GM19240 (cell line): ENCODE measurements around the gene FBXW8.

Experiments
- DNase-seq: peaks from one replicate; pipeline ENCODE4 v3.0.0; 2011; ENCODE audit warnings: low spot score; ENCODE audit not compliant: insufficient read length

FBXW8 gene

GRCh38 chr12:116990971-116991966 lies 80.5 kb downstream of the FBXW8 start:
- DNase-seq, result no peak

GRCh38 chr12:116996093-116996492 lies 85.3 kb downstream of the FBXW8 start:
- no peak for DNase-seq

GRCh38 chr12:116996621-116997020 lies 85.9 kb downstream of the FBXW8 start:
- DNase-seq, result no peak

- DNase-seq, result no peak
These were observed 88.3 kb downstream of the FBXW8 start for GRCh38 chr12:116999066-116999465.

GRCh38 chr12:117000316-117000715 lies 89.6 kb downstream of the FBXW8 start:
- no peak for DNase-seq

- DNase-seq, result no peak
These were observed 91.5 kb downstream of the FBXW8 start for GRCh38 chr12:117002051-117002817.

GRCh38 chr12:117003883-117004404 lies 93.2 kb downstream of the FBXW8 start:
- DNase-seq, result no peak

GRCh38 chr12:117005417-117006046 lies 94.8 kb downstream of the FBXW8 start:
- no peak for DNase-seq

- no peak for DNase-seq
These were observed 95.6 kb downstream of the FBXW8 start for GRCh38 chr12:117006333-117006732.

GRCh38 chr12:117007577-117007976 lies 96.8 kb downstream of the FBXW8 start:
- DNase-seq, result no peak

- DNase-seq, result no peak
These were observed 99.0 kb downstream of the FBXW8 start for GRCh38 chr12:117009759-117010158.

GRCh38 chr12:117010693-117011451 lies 100.1 kb downstream of the FBXW8 start:
- no peak for DNase-seq

- DNase-seq, result no peak
These were observed 101.4 kb downstream of the FBXW8 start for GRCh38 chr12:117011988-117012805.

- no peak for DNase-seq
These were observed 103.0 kb downstream of the FBXW8 start for GRCh38 chr12:117013726-117014125.

- DNase-seq, result no peak
These were observed 103.7 kb downstream of the FBXW8 start for GRCh38 chr12:117014342-117014887.

- DNase-seq, result no peak
These were observed 105.1 kb downstream of the FBXW8 start for GRCh38 chr12:117015811-117016210.

- no peak for DNase-seq
These were observed 107.1 kb downstream of the FBXW8 start for GRCh38 chr12:117017807-117018206.

- no peak for DNase-seq
These were observed 107.5 kb downstream of the FBXW8 start for GRCh38 chr12:117018276-117018675.

GRCh38 chr12:117018685-117019084 lies 107.9 kb downstream of the FBXW8 start:
- no peak for DNase-seq

- no peak for DNase-seq
These were observed 109.1 kb downstream of the FBXW8 start for GRCh38 chr12:117019866-117020265.
